Chondrocyte (in vitro differentiated cells): ENCODE results near the gene SAMD1. TPM values are rescaled to one million over a fixed set of nuclear protein-coding genes. Genes with fewer than 3 reads are reported as not detected.

Experiments
- DNase-seq: peaks from one replicate; pipeline ENCODE4 v3.0.0; 2021; ENCODE audit warnings: mixed read lengths, low spot score
- H3K27ac Mint-ChIP-seq: one replicate; pipeline ENCODE4 v1.8.0; 2021; ENCODE audit warnings: mild to moderate bottlenecking, moderate library complexity, mixed read lengths; ENCODE audit not compliant: unreplicated experiment
- H3K27me3 Mint-ChIP-seq: 2 replicates; pipeline ENCODE4 v1.8.0; 2021; ENCODE audit warnings: low read depth, mixed read lengths
- H3K36me3 Mint-ChIP-seq: 2 replicates; pipeline ENCODE4 v1.8.0; 2021; ENCODE audit warnings: low read depth, mixed read lengths
- H3K4me1 Mint-ChIP-seq: 2 replicates; pipeline ENCODE4 v1.8.0; 2021; ENCODE audit warnings: low read depth, mild to moderate bottlenecking, mixed read lengths
- H3K4me3 Mint-ChIP-seq: one replicate; pipeline ENCODE4 v1.8.0; 2021; ENCODE audit warnings: mild to moderate bottlenecking, moderate library complexity, mixed read lengths; ENCODE audit not compliant: unreplicated experiment
- H3K9me3 Mint-ChIP-seq: 2 replicates; pipeline ENCODE4 v1.8.0; 2021; ENCODE audit warnings: low read depth, mixed read lengths
- CTCF ChIP-seq: fragments of 200-600 bp; sonication (generic); IDR thresholded peaks from 2 replicates; pipeline ENCODE4 v1.5.0; 2021; ENCODE audit warnings: antibody characterized with exemption, mild to moderate bottlenecking, moderate library complexity
- total RNA-seq: library from RNA; stranded (reverse); gene quantifications from 3 replicates; pipeline ENCODE4 v1.2.1, GENCODE V29; 2021

The SAMD1 gene
- total RNA-seq, 1 donor from 2014 or later = 41.8 TPM

GRCh38 chr19:14116918-14117578 lies 26.5 kb upstream of the SAMD1 start:
- H3K4me1 Mint-ChIP-seq = peaks cover 45% of the 10 kb centered on the region
- TF ChIP-seq CTCF = no peak
- H3K9me3 Mint-ChIP-seq = no peaks in the 10 kb centered on the region
- H3K36me3 Mint-ChIP-seq = no peaks in the 10 kb centered on the region
- H3K4me3 Mint-ChIP-seq = peak overlapping the region; percentile 90
- DNase-seq = peak; percentile 89
- no peaks in the 10 kb centered on the region for H3K27me3 Mint-ChIP-seq
- H3K27ac Mint-ChIP-seq = peak overlapping the region; percentile 63

GRCh38 chr19:14116525-14116917 lies 26.0 kb upstream of the SAMD1 start:
- Mint-ChIP-seq H3K4me1 (peaks cover 45% of the 10 kb centered on the region), H3K4me3 (peak overlapping the region; percentile 90), H3K9me3 (no peaks in the 10 kb centered on the region), H3K27me3 (no peaks in the 10 kb centered on the region), H3K27ac (peak overlapping the region; percentile 63), H3K36me3 (no peaks in the 10 kb centered on the region)
- TF ChIP-seq CTCF = no peak
- DNase-seq = no peak

GRCh38 chr19:14115756-14116155 lies 25.2 kb upstream of the SAMD1 start:
- Mint-ChIP-seq H3K4me3 (peak overlapping the region; percentile 38), H3K36me3 (no peaks in the 10 kb centered on the region), H3K27me3 (no peaks in the 10 kb centered on the region), H3K27ac (peak overlapping the region; percentile 45), H3K4me1 (peaks cover 45% of the 10 kb centered on the region), H3K9me3 (no peaks in the 10 kb centered on the region)
- TF ChIP-seq CTCF = no peak
- DNase-seq = no peak

GRCh38 chr19:14114854-14115253 lies 24.3 kb upstream of the SAMD1 start:
- no peak overlapping the region for H3K4me3 Mint-ChIP-seq
- no peaks in the 10 kb centered on the region for H3K27me3 Mint-ChIP-seq
- H3K9me3 Mint-ChIP-seq = no peaks in the 10 kb centered on the region
- no peak overlapping the region for H3K27ac Mint-ChIP-seq
- TF ChIP-seq CTCF = peak; percentile 68
- peaks cover 45% of the 10 kb centered on the region for H3K4me1 Mint-ChIP-seq
- H3K36me3 Mint-ChIP-seq = no peaks in the 10 kb centered on the region
- DNase-seq = no peak

- Mint-ChIP-seq H3K4me3 (no peak overlapping the region), H3K27me3 (no peaks in the 10 kb centered on the region), H3K4me1 (peaks cover 45% of the 10 kb centered on the region), H3K27ac (no peak overlapping the region), H3K9me3 (no peaks in the 10 kb centered on the region), H3K36me3 (no peaks in the 10 kb centered on the region)
- no peak for DNase-seq
- no peak for TF ChIP-seq CTCF
Observed at GRCh38 chr19:14114439-14114838, 23.9 kb upstream of the SAMD1 start.
